Right atrium auricular region (tissue), 2 donors: Measurements from ENCODE around the gene NAV2. TPM values are rescaled to one million over a fixed set of nuclear protein-coding genes. Genes with fewer than 3 reads are reported as not detected.
"Not testable (repeated sequence)": the region's sequence is repeated elsewhere in the genome, so short reads cannot be mapped to it uniquely, and the experiment has no call there.

Experiments used
- DNase-seq: peaks from one replicate; pipeline ENCODE4 v3.0.0-alpha.2; 2019; ENCODE audit warnings: low spot score
- H3K27ac ChIP-seq, 2 donors: fragments of 200-600 bp; sonication (generic); 1 replicate in 1 of 2; 2 replicates in 1 of 2; pipeline ENCODE4 v1.5.1; 2016 to 2019
- H3K27me3 ChIP-seq, 2 donors: fragments of 200-600 bp; sonication (generic); one replicate each; pipeline versions ENCODE4 v1.5.1 to v1.6.0; 2017 to 2019
- H3K36me3 ChIP-seq: fragments of 200-600 bp; sonication (generic); one replicate; pipeline ENCODE4 v1.5.1; 2016
- H3K4me1 ChIP-seq, 2 donors: fragments of 200-600 bp; sonication (generic); one replicate each; pipeline versions ENCODE4 v1.5.1 to v1.6.0; 2017 to 2019
- H3K4me3 ChIP-seq, 2 donors: fragments of 200-600 bp; sonication (generic); 1 replicate in 1 of 2; 2 replicates in 1 of 2; pipeline ENCODE4 v1.5.1; 2017 to 2019; ENCODE audit warnings: mild to moderate bottlenecking in 1 of 2, moderate library complexity in 1 of 2
- H3K9me3 ChIP-seq, 2 donors: fragments of 200-600 bp; sonication (generic); one replicate each; pipeline ENCODE4 v1.5.1; 2019
- CTCF ChIP-seq, 2 donors: fragments of 200-600 bp; sonication (generic); IDR thresholded peaks; one replicate each; pipeline ENCODE4 v1.5.1; 2019; ENCODE audit warnings: antibody characterized with exemption in 2 of 2
- total RNA-seq, 2 donors: library from RNA; depleted of rRNA; stranded (reverse); fragments of >200 nt; gene quantifications; one replicate each; pipeline ENCODE4 v1.1.0, GENCODE V29; 2016

NAV2 gene
- total RNA-seq, 2 donors from 2014 or later, result 11.4 to 19.2 TPM

- Histone ChIP-seq H3K4me3 (no peak overlapping the region), H3K9me3 (no peaks in the 10 kb centered on the region), H3K27ac (no peak overlapping the region), H3K27me3 (no peaks in the 10 kb centered on the region), H3K36me3 (no peaks in the 10 kb centered on the region), H3K4me1 (no peaks in the 10 kb centered on the region)
- TF ChIP-seq CTCF (IDR thresholded peaks at IDR 0.05), result no peak
- no peak for DNase-seq
Measured at GRCh38 chr11:19922689-19923035, 210.0 kb downstream of the NAV2 start.

- no peak for DNase-seq
- no peaks in the 10 kb centered on the region for H3K36me3 ChIP-seq
- no peaks in the 10 kb centered on the region for H3K27me3 ChIP-seq
- no peaks in the 10 kb centered on the region for H3K4me1 ChIP-seq
- no peak overlapping the region for H3K4me3 ChIP-seq
- no peak for TF ChIP-seq CTCF (IDR thresholded peaks at IDR 0.05)
- H3K9me3 ChIP-seq, result no peaks in the 10 kb centered on the region
- H3K27ac ChIP-seq, result no peak overlapping the region
Measured at GRCh38 chr11:19923626-19924025, 211.0 kb downstream of the NAV2 start.

GRCh38 chr11:19924311-19924710, 211.7 kb downstream of the NAV2 start:
- Histone ChIP-seq H3K4me1 (no peaks in the 10 kb centered on the region), H3K27ac (no peak overlapping the region), H3K4me3 (no peak overlapping the region), H3K9me3 (no peaks in the 10 kb centered on the region), H3K27me3 (no peaks in the 10 kb centered on the region), H3K36me3 (no peaks in the 10 kb centered on the region)
- TF ChIP-seq CTCF (IDR thresholded peaks at IDR 0.05), result no peak
- DNase-seq, result no peak

GRCh38 chr11:19924716-19925115, 212.1 kb downstream of the NAV2 start:
- Histone ChIP-seq H3K4me1 (no peaks in the 10 kb centered on the region), H3K9me3 (no peaks in the 10 kb centered on the region), H3K36me3 (no peaks in the 10 kb centered on the region), H3K27ac (no peak overlapping the region), H3K4me3 (no peak overlapping the region), H3K27me3 (no peaks in the 10 kb centered on the region)
- no peak for DNase-seq
- no peak for TF ChIP-seq CTCF (IDR thresholded peaks at IDR 0.05)

GRCh38 chr11:19927403-19927802, 214.8 kb downstream of the NAV2 start:
- H3K4me3 ChIP-seq, H3K27me3 ChIP-seq, H3K9me3 ChIP-seq, H3K36me3 ChIP-seq, DNase-seq, H3K4me1 ChIP-seq, H3K27ac ChIP-seq: not testable (repeated sequence)

GRCh38 chr11:19929147-19929546, 216.5 kb downstream of the NAV2 start:
- H3K4me1 ChIP-seq, result peaks cover 0 to 3% of the 10 kb centered on the region in 2 donors
- H3K27ac ChIP-seq, result no peak overlapping the region
- TF ChIP-seq CTCF (IDR thresholded peaks at IDR 0.05), result no peak
- peaks cover 11% of the 10 kb centered on the region for H3K36me3 ChIP-seq
- DNase-seq, result no peak
- no peak overlapping the region for H3K4me3 ChIP-seq
- no peaks in the 10 kb centered on the region for H3K27me3 ChIP-seq
- H3K9me3 ChIP-seq, result no peaks in the 10 kb centered on the region
